ENCODE measurements around the gene PPP1R7.

DNA sequence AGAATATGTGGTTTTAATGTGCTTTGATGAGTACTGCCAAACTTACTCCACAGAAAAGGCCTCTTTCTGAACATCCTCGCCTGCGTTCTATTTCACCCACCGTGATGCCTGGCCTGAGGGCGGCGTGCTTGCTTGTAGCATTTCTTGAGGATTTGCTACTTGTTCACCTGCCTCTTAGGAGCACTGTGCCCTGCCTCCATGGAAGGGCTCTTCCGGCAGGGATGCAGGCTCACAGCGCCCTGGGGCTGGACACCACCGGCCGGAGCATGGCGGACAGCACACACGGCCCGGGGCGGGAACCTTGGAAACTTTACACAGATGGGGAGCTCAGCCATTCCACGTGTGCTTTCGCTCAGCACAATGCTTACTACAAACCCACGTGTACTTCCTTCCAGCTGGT lies 75.3 kb downstream of the PPP1R7 start:
- TF ChIP-seq, protein P1, sequence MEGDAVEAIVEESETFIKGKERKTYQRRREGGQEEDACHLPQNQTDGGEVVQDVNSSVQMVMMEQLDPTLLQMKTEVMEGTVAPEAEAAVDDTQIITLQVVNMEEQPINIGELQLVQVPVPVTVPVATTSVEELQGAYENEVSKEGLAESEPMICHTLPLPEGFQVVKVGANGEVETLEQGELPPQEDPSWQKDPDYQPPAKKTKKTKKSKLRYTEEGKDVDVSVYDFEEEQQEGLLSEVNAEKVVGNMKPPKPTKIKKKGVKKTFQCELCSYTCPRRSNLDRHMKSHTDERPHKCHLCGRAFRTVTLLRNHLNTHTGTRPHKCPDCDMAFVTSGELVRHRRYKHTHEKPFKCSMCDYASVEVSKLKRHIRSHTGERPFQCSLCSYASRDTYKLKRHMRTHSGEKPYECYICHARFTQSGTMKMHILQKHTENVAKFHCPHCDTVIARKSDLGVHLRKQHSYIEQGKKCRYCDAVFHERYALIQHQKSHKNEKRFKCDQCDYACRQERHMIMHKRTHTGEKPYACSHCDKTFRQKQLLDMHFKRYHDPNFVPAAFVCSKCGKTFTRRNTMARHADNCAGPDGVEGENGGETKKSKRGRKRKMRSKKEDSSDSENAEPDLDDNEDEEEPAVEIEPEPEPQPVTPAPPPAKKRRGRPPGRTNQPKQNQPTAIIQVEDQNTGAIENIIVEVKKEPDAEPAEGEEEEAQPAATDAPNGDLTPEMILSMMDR (IDR thresholded peaks at IDR 0.05; ENCODE audit: low read depth, low read length, missing input control) = no peak
- TF ChIP-seq, protein P2, sequence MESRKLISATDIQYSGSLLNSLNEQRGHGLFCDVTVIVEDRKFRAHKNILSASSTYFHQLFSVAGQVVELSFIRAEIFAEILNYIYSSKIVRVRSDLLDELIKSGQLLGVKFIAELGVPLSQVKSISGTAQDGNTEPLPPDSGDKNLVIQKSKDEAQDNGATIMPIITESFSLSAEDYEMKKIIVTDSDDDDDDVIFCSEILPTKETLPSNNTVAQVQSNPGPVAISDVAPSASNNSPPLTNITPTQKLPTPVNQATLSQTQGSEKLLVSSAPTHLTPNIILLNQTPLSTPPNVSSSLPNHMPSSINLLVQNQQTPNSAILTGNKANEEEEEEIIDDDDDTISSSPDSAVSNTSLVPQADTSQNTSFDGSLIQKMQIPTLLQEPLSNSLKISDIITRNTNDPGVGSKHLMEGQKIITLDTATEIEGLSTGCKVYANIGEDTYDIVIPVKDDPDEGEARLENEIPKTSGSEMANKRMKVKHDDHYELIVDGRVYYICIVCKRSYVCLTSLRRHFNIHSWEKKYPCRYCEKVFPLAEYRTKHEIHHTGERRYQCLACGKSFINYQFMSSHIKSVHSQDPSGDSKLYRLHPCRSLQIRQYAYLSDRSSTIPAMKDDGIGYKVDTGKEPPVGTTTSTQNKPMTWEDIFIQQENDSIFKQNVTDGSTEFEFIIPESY (IDR thresholded peaks at IDR 0.05) = no peak
- TF ChIP-seq GABPA (IDR thresholded peaks at IDR 0.05 in 1 of 2, conservative IDR thresholded peaks at IDR 0.05 in 1 of 2) (no peak), RXRA (IDR thresholded peaks at IDR 0.05) (no peak), FOXA1 (IDR thresholded peaks at IDR 0.05) (no peak), SP1 (IDR thresholded peaks at IDR 0.05) (no peak), TAF1 (conservative IDR thresholded peaks at IDR 0.05) (no peak)
- TF ChIP-seq, protein P3, sequence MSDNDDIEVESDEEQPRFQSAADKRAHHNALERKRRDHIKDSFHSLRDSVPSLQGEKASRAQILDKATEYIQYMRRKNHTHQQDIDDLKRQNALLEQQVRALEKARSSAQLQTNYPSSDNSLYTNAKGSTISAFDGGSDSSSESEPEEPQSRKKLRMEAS (IDR thresholded peaks at IDR 0.05) = no peak
- TF ChIP-seq, protein P4, sequence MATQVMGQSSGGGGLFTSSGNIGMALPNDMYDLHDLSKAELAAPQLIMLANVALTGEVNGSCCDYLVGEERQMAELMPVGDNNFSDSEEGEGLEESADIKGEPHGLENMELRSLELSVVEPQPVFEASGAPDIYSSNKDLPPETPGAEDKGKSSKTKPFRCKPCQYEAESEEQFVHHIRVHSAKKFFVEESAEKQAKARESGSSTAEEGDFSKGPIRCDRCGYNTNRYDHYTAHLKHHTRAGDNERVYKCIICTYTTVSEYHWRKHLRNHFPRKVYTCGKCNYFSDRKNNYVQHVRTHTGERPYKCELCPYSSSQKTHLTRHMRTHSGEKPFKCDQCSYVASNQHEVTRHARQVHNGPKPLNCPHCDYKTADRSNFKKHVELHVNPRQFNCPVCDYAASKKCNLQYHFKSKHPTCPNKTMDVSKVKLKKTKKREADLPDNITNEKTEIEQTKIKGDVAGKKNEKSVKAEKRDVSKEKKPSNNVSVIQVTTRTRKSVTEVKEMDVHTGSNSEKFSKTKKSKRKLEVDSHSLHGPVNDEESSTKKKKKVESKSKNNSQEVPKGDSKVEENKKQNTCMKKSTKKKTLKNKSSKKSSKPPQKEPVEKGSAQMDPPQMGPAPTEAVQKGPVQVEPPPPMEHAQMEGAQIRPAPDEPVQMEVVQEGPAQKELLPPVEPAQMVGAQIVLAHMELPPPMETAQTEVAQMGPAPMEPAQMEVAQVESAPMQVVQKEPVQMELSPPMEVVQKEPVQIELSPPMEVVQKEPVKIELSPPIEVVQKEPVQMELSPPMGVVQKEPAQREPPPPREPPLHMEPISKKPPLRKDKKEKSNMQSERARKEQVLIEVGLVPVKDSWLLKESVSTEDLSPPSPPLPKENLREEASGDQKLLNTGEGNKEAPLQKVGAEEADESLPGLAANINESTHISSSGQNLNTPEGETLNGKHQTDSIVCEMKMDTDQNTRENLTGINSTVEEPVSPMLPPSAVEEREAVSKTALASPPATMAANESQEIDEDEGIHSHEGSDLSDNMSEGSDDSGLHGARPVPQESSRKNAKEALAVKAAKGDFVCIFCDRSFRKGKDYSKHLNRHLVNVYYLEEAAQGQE (IDR thresholded peaks at IDR 0.05) = no peak

Data from liver (tissue), 3 donors.